ENCODE data around the gene NEU2.

The NEU2 gene

DNA sequence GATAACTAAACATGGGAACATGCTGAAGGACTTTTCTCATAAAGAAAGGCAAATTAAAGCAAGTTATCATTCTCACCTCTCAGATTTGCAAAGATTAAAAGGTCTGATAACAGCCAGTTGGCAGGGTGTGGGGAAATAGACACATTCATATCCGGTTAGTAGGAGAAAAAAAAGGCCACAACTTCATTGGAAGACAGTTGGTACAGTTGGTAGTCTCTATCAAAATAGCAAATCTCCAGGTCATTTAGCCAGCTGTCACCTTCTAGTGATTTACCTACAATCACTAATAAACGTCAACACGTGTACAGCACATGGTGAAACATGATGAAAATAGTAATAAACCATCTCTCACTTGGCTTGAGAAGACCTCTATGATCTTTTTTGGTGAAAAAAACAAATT, 44.3 kb downstream of the NEU2 start:
- TF ChIP-seq, protein P1, sequence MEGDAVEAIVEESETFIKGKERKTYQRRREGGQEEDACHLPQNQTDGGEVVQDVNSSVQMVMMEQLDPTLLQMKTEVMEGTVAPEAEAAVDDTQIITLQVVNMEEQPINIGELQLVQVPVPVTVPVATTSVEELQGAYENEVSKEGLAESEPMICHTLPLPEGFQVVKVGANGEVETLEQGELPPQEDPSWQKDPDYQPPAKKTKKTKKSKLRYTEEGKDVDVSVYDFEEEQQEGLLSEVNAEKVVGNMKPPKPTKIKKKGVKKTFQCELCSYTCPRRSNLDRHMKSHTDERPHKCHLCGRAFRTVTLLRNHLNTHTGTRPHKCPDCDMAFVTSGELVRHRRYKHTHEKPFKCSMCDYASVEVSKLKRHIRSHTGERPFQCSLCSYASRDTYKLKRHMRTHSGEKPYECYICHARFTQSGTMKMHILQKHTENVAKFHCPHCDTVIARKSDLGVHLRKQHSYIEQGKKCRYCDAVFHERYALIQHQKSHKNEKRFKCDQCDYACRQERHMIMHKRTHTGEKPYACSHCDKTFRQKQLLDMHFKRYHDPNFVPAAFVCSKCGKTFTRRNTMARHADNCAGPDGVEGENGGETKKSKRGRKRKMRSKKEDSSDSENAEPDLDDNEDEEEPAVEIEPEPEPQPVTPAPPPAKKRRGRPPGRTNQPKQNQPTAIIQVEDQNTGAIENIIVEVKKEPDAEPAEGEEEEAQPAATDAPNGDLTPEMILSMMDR (IDR thresholded peaks at IDR 0.05; ENCODE audit: insufficient read depth, low read depth, low read length, missing control alignments): no peak
- H3K4me3 ChIP-seq (ENCODE audit: low read depth, low read length): no peak overlapping the region; the same call in 1 of the 2 replicates
- no peak for DNase-seq (ENCODE audit: low read depth)

DNA sequence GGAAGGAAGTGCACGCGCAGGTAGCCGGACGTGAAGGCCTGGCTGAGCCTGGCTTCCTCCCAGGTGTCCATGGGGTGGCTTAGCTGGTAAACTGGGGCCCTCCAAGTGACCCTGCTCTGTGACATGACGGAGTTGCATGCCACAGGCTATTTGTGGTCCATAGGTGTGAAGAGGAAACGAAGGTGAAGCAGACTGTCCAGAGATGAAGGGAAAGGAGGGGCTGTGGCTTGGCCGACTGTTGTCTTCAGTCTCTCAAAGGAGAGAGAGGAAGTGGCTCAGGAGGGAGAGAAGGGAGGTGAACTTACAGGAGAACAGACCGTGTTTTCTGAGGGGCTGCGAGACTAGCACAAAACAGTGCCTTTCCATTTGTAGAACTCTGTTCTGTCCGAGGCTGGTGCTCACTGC, 47.0 kb downstream of the NEU2 start:
- TF ChIP-seq, protein P1 (IDR thresholded peaks at IDR 0.05; ENCODE audit: insufficient read depth, low read depth, low read length, missing control alignments): no peak
- H3K4me3 ChIP-seq (ENCODE audit: low read depth, low read length): peak overlapping the region; percentile 48
- peak; percentile 94 for DNase-seq (ENCODE audit: low read depth)

DNA sequence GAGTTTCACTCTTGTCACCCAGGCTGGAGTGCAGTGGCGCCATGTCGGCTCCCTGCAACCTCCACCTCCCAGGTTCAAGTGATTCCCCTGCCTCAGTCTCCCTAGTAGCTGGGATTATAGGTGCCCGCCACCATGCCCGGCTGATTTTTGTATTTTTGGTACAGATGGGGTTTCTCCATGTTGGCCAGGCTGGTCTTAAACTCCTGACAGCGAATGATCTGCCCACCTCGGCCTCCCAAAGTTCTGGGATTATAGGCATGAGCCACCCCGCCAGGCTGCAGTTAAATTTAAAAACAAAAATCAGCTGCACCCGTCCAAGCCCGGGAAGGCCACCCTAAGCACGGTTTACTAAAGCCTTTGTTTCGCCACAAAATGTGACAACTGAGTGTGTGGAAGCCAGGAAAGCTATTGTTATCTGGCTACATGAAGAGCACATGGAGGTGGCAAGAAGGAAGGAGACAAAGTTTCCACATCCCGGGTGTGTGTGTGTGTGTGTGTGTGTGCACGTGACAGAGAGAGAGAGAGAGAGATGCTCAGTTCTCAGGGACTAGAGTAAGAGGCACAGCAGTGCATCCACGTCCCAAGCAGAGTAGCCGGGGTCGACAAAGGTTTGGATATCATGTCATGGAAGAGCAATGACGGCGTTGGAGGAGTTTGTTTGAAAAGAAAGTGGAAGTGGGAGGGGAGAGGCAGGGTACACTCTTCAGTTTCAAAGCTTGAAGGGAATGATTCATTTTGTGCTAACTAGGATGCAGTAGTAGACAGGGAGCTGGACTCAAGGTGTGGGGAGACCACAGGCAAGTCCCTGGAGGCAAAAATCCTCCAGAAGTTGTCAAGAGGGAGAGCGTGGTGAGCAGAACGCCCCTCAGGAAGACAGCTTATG, 47.7 kb downstream of the NEU2 start:
- H3K4me3 ChIP-seq (ENCODE audit: low read depth, low read length): peak overlapping the region; percentile 48
- DNase-seq (ENCODE audit: low read depth): peak; percentile 72
- TF ChIP-seq, protein P1 (IDR thresholded peaks at IDR 0.05; ENCODE audit: insufficient read depth, low read depth, low read length, missing control alignments): no peak

DNA sequence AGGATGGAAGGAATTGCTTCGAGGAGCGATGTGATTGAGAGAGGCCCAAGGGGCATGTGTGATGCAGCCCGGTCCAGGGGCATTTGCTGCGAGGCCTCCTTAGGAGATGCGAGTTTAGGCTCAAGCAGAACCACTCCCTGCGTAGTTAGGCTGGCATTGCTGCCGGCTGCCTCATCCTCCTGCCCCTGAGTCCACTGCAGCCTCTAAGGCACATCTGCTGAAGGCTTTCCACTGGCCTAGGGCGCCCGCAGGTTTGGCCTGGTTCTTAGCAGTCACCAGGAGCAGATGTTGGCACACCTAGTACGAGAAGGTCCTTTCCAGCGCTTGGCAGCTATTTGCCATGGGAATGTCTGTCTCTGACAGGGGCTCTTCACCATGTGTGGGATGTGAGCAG, 48.4 kb downstream of the NEU2 start:
- peak overlapping the region; percentile 48 for H3K4me3 ChIP-seq (ENCODE audit: low read depth, low read length)
- no peak for DNase-seq (ENCODE audit: low read depth)
- TF ChIP-seq, protein P1 (IDR thresholded peaks at IDR 0.05; ENCODE audit: insufficient read depth, low read depth, low read length, missing control alignments): no peak

DNA sequence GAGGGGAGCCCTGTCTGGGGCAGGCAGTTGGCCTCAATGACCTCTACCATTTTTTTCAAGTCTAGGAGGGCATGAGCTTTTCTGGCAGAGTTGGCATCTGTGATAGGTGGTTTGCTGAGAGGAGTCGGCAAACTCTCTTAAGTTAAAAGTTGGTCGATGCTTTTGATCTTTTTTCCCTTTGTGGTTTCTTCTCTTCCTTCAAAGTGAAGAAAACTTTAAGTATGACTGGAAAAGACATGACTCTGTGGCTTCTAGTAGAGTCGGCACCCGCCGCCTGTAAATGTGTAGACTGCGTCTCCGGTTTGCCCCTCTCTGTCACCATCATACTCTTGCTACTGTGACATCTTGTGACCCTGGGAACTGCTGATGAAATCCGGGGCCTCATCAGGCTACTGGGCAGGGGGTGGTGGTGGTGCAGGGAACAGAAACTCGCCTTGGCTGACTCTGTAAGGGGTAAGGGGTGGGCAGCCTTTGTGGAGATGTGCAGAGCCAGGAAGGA, 48.8 kb downstream of the NEU2 start:
- DNase-seq (ENCODE audit: low read depth): peak; percentile 70
- TF ChIP-seq, protein P1 (IDR thresholded peaks at IDR 0.05; ENCODE audit: insufficient read depth, low read depth, low read length, missing control alignments): no peak
- H3K4me3 ChIP-seq (ENCODE audit: low read depth, low read length): peak overlapping the region; percentile 48

DNA sequence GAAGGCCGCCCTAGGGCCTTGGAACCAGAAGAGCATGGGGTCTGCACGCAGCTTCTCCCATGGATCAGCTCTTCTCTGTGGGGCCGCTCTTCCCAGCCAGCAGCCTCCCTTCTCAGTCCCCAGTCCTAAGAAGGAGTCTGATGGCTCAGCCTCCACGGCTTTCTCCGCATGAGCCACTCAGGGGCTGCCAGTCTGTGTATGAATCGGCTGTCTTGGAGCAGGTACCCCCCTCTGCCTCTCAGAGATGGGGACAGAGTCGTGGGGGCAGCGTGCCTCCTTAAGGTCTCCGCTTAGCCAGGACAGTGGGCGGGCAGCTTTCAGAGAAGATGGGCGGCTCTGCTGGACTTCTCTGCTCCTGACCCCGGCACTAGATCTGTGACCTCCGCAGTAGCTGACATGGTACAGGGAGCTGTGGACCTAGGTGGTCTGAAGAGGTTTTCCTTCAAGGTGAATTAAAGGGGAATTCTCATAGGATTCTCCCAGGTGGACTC, 49.3 kb downstream of the NEU2 start:
- TF ChIP-seq, protein P1 (IDR thresholded peaks at IDR 0.05; ENCODE audit: insufficient read depth, low read depth, low read length, missing control alignments): no peak
- H3K4me3 ChIP-seq (ENCODE audit: low read depth, low read length): peak overlapping the region; percentile 48
- DNase-seq (ENCODE audit: low read depth): peak; percentile 58

Data from GM12865 (cell line).